NOMO-1 (cell line): ENCODE data around the gene CALN1.

ENCODE experiments used
- DNase-seq, 2 experiments: peaks; one replicate each; lab custom pipeline; 2025; ENCODE audit not compliant: unreplicated experiment in 2 of 2; lab: John Stamatoyannopoulos, UW

Gene CALN1

DNA sequence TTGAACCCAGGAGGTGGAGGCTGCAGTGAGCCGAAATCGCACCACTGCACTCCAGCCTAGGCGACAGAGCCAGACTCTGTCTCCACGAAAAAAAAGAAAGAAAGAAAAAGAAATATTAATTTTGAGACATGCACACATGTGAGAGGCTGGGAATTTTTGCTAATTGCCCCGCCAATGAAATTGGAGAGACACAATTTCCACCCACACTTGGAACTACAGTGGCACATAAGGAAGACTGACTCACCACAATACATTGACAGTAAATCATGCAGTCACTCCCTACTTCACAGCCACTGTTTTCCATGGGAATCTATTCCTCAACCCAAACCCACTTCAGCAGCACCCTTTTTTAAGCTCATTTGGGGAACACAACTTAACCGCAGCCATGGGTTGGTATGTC is 139.7 kb downstream of the CALN1 start:
- DNase-seq: no peak

DNA sequence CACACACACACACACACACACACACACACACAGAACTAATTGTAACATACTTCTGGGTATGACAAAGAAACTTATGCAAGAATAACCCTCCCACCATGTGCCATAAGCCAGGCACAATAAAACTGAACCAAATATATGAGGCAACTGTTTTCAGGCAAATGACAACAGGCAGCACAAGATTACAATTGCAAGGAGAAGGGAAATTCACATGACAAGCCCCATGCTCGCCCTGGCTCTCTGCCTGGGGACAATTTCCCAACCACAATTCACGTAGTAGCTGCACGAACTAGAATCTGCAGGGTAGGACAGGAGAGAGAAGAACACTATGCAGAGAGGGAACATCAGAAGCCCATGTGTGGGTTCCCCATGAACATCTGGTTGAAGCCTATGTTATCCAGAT is 143.3 kb downstream of the CALN1 start:
- DNase-seq: no peak

- DNase-seq: no peak
Observed at GRCh38 chr7:72268090-72268489, 144.0 kb downstream of the CALN1 start.

GRCh38 chr7:72267291-72267800 is 144.8 kb downstream of the CALN1 start:
- DNase-seq: no peak

- DNase-seq: no peak
Observed at GRCh38 chr7:72266771-72267170, 145.4 kb downstream of the CALN1 start.

DNA sequence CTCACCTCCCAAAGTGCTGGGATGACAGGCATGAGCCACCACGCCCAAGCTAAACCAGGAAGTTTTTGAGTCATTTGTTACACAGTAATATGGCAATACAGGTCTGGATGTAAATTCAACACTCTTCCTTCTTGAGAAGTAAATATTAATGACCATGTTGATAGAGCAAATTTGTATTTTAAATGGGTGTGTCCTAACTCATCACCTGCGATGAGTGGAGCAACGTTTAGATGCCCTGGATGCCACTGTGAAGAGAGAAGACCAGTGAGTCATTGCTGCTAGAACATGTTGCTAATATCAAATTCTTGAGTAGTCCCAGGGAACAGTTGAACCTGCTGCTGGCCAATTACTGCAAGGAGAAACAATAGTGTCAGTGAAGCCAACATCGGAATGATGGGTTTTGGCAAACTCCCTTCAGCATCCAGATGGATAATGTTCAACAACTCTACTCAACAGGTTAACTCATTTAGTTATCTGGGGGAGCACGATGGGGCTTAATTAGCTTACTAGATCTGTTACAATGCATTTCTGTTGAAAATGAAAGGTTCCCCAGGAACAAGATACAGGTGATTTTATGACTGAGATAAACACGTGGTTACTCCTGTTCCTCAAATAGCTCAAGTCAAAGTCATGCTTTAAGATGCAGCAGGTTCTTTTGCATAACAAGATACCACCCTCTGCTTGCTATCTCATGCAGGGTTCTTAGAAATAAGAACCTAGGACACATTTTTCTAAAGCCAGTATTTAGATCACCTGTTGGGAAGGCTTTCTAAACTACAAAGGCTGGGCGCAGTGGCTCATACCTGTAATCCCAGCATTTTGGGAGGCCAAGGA is 146.8 kb downstream of the CALN1 start:
- DNase-seq: no peak

- no peak for DNase-seq
Observed at GRCh38 chr7:72260406-72260805, 151.7 kb downstream of the CALN1 start.

- DNase-seq: no peak
Observed at GRCh38 chr7:72258074-72258473, 154.1 kb downstream of the CALN1 start.

GRCh38 chr7:72254455-72254854 is 157.7 kb downstream of the CALN1 start:
- DNase-seq: no peak

GRCh38 chr7:72249106-72249505 is 163.0 kb downstream of the CALN1 start:
- no peak for DNase-seq

DNA sequence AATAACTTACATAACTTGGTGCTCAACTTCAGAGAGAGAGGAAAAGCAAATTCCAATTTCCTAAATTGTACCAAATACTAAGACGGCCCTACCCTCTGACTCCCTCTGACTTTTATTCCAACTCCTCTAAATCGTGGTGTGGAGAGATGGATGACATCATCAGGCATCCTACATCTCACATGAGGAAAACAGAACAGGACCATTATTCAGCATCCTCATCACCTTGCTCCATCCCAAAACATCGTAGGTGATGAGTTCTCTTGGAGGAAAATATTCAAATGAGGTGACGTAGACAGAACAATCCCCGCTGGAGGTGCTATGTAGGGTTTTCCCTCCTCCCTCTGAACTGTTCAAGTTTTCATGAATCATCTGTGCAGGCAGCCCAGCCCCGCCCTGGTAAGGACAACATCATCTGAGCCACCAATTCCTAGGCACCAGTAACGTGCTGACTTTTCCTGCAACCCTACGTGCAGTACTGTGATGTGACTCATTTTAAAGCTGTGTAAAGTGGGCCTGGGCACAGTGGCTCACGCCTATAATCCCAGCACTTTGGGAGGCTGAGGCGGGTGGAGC is 167.2 kb downstream of the CALN1 start:
- DNase-seq: no peak

DNA sequence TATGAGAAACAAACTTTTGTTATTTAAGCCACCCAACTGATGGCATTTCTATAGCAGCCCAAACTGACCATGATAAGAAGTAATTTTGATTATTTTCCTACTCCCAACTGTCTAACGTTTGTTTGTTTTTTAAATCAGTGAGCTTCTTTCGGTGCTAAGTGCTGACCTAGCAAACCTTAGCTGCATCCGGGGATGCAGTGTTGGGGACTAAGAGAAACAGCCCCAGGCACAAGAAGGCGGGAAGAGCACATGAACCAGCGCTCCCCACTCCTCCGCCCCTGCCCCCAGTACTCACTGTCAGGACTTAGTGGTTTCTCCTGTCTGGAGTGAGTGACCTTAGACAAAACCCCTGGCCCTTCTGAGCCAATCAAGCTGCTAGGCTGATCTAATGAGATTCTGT is 168.8 kb downstream of the CALN1 start:
- no peak for DNase-seq

GRCh38 chr7:72235351-72235750 is 176.8 kb downstream of the CALN1 start:
- no peak for DNase-seq

GRCh38 chr7:72234086-72234485 is 178.1 kb downstream of the CALN1 start:
- DNase-seq: no peak

- no peak for DNase-seq
Observed at GRCh38 chr7:72230281-72230680, 181.9 kb downstream of the CALN1 start.

DNA sequence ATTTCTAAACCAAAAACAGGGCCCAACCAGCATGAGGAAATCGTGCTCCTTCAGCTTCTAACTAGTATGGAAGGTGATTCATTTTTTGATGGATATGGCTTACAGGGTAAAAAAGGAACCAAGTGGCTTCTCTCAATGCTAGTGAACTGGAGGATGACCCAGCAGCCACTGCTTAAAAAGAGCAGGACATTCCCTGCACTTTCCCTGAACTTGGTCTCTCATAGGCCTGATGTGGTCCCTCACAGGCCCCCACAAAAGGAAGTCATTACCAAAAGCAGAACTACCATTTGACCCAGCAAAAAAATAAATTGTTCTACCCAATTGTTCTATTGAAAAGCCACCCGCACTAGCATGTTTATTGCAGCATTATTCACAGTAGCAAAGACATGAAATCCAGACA is 188.8 kb downstream of the CALN1 start:
- DNase-seq: no peak

DNA sequence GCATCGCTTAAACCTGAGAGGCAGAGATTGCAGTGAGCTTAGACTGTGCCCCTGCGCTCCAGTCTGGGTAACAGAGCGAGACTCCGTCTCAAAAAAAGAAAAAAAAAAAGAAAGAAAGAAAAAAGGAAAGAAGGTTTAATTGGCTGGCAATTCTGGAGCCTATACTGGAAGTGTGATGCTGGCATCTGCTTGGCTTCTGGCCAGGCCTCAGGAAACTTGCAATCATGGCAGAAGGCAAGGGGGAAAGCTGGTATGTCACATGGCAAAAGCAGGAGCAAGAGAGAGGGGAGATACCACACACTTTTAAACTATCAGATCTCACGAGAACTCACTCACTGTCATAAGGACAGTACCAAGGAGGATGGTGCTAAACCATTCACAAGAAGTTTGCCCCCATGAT is 190.0 kb downstream of the CALN1 start:
- no peak for DNase-seq

DNA sequence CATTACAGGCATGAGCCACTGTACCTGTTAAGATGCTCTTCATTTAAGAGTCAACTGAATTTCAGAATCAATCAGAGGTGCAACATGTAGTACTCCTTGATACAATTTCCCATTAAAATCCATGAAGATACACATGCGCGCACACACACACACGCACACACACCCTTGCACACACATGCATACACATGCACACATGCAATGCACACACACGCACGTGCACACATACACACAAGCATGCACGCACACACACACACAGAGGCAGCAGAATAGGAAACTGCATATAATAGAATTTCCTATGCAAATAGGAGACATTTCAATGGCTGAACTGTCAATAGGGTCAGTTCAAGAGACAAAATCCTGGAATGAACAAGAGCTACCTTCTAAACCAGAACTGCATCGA is 192.6 kb downstream of the CALN1 start:
- DNase-seq: no peak

DNA sequence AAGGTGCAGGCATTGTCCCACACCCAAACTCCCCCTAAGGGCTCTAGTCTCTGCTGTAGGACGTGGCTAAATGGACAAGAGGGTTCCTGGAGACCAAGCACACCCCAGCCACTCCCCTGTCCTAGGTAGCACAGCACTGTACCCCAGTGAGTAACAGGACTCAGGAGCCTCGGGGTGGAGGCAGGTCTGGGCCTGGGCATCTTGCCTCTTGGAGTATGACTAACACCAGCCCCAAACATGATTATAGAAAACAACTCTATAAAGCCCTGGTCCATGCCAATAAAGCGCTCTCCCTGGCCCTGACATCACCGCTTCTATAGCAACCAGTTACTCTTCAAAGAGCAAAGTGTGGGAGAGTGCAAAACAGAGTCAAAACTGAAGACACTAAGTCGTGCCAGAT is 195.0 kb downstream of the CALN1 start:
- DNase-seq: no peak

GRCh38 chr7:72213769-72214168 is 198.4 kb downstream of the CALN1 start:
- DNase-seq: no peak

DNA sequence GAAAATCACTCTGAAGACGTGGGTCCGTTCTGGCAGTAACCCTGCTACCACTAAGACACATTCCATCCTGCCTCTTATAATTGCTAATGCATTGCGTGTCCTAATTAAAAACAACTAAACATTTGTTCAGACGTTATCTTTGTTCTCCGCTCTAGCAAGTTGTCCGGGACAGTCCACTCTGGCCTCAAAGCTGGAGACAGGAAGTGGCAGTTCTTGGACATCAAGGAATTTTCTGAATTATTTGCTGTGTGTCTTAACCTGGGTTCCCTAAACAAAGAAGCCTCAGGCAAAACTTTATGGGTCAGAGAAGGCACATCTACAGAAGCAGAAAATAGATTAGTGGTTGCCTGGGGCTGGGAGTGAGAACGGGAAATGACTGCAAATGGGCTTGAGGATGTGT is 199.1 kb downstream of the CALN1 start:
- DNase-seq: no peak

DNA sequence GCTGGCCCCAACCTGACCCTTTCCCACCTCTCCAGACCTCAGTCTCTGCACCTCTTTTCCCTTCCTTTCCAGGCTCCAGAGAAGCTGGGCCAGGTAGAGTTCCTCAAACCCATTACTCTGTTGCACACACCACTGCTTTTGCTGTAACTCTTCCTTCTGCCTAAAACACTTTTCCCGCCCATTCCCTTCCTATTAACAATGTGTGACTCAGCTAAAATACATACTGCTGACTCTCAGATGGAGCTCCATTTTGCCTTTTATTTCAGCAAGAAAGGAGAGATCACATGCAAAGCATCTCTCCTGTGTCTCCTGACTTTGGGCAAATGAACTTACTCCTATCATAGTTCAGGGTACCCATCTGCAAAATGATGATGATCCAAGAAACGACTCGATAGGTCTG is 201.0 kb downstream of the CALN1 start:
- no peak for DNase-seq
